Mammary epithelial cell (primary cell): Measurements from ENCODE around the gene CFH.

ENCODE experiments used
- EZH2 ChIP-seq: IDR thresholded peaks from 2 replicates; pipeline ENCODE4 v1.6.1; 2012; ENCODE audit warnings: low read length, inconsistent platforms, borderline replicate concordance
- TF ChIP-seq, protein P1 (sequence below), 2 donors: IDR thresholded peaks in 1 of 2; conservative IDR thresholded peaks in 1 of 2; 2 replicates each; pipeline ENCODE4 v1.5.1; 2011 to 2012; ENCODE audit warnings: inconsistent platforms in 2 of 2, low read length in 2 of 2, mild to moderate bottlenecking in 2 of 2, control low read depth in 1 of 2, low read depth in 1 of 2; ENCODE audit not compliant: insufficient read depth in 1 of 2; ENCODE audit errors: extremely low read depth in 1 of 2

DNA sequence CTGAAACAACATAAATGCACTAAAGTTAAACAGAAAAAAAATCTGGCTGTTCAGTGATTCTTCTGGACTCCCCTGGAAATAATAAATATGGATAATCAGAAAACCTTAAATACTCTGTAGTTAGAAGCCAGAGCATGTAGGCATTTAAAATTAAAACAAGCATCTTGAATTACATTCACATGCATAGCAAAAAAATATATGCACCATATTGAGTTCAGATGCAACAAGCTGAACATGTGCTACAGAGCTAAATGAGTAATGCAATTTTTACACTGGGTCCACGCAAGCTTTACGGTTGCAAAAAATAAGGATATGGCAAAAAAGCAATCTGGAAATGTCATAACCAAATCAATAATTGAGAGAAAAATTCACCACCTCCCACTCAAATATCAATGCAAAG is 32.1 kb upstream of the CFH start:
- TF ChIP-seq, protein P1, sequence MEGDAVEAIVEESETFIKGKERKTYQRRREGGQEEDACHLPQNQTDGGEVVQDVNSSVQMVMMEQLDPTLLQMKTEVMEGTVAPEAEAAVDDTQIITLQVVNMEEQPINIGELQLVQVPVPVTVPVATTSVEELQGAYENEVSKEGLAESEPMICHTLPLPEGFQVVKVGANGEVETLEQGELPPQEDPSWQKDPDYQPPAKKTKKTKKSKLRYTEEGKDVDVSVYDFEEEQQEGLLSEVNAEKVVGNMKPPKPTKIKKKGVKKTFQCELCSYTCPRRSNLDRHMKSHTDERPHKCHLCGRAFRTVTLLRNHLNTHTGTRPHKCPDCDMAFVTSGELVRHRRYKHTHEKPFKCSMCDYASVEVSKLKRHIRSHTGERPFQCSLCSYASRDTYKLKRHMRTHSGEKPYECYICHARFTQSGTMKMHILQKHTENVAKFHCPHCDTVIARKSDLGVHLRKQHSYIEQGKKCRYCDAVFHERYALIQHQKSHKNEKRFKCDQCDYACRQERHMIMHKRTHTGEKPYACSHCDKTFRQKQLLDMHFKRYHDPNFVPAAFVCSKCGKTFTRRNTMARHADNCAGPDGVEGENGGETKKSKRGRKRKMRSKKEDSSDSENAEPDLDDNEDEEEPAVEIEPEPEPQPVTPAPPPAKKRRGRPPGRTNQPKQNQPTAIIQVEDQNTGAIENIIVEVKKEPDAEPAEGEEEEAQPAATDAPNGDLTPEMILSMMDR (conservative IDR thresholded peaks at IDR 0.05 in 1 of 2, IDR thresholded peaks at IDR 0.05 in 1 of 2; ENCODE audit: extremely low read depth in 1 of 2, insufficient read depth in 1 of 2, low read depth in 1 of 2, low read length in 2 of 2) = no peak
- TF ChIP-seq EZH2 = no peak
